ENCODE data around the gene PIK3C2G. TPM values are rescaled to one million over a fixed set of nuclear protein-coding genes. Genes with fewer than 3 reads are reported as not detected.

Gene PIK3C2G
- total RNA-seq, 2 donors from 2014 or later = 0.57 to 0.69 TPM

- Histone ChIP-seq H3K4me3 (no peak overlapping the region), H3K4me1 (no peaks in the 10 kb centered on the region), H3K9me3 (no peaks in the 10 kb centered on the region), H3K9ac (ENCODE audit: low read depth in 2 of 2, low read length in 2 of 2) (no peak overlapping the region), H3K36me3 (no peaks in the 10 kb centered on the region), H3K27ac (no peak overlapping the region), H3K27me3 (no peaks in the 10 kb centered on the region)
- intact Hi-C loops (cut with DNase I) = no loop called here
- no peak for DNase-seq
- TF ChIP-seq CTCF (IDR thresholded peaks at IDR 0.05) = no peak
Measured at GRCh38 chr12:18262514-18262913, 1.2 kb downstream of the PIK3C2G start.

GRCh38 chr12:18264581-18265075 lies 3.3 kb downstream of the PIK3C2G start:
- no peak overlapping the region for H3K4me3 ChIP-seq
- no peaks in the 10 kb centered on the region for H3K36me3 ChIP-seq
- no peak for DNase-seq
- intact Hi-C loops (cut with DNase I) = no loop called here
- no peaks in the 10 kb centered on the region for H3K27me3 ChIP-seq
- no peaks in the 10 kb centered on the region for H3K4me1 ChIP-seq
- no peak overlapping the region for H3K27ac ChIP-seq
- TF ChIP-seq CTCF (IDR thresholded peaks at IDR 0.05) = no peak
- H3K9me3 ChIP-seq = no peaks in the 10 kb centered on the region
- no peak overlapping the region for H3K9ac ChIP-seq (ENCODE audit: low read depth in 2 of 2, low read length in 2 of 2)

GRCh38 chr12:18267427-18268099 lies 6.2 kb downstream of the PIK3C2G start:
- H3K4me3 ChIP-seq = no peak overlapping the region
- H3K27ac ChIP-seq = no peak overlapping the region
- H3K9me3 ChIP-seq = no peaks in the 10 kb centered on the region
- TF ChIP-seq CTCF (IDR thresholded peaks at IDR 0.05) = no peak
- H3K9ac ChIP-seq (ENCODE audit: low read depth in 2 of 2, low read length in 2 of 2) = no peak overlapping the region
- intact Hi-C loops (cut with DNase I) = no loop called here
- H3K27me3 ChIP-seq = no peaks in the 10 kb centered on the region
- no peaks in the 10 kb centered on the region for H3K36me3 ChIP-seq
- no peaks in the 10 kb centered on the region for H3K4me1 ChIP-seq
- DNase-seq = no peak

- Histone ChIP-seq H3K4me3 (no peak overlapping the region), H3K36me3 (no peaks in the 10 kb centered on the region), H3K27ac (no peak overlapping the region), H3K27me3 (no peaks in the 10 kb centered on the region), H3K9me3 (no peaks in the 10 kb centered on the region), H3K4me1 (no peaks in the 10 kb centered on the region), H3K9ac (ENCODE audit: low read depth in 2 of 2, low read length in 2 of 2) (no peak overlapping the region)
- intact Hi-C loops (cut with DNase I) = no loop called here
- no peak for DNase-seq
- TF ChIP-seq CTCF (IDR thresholded peaks at IDR 0.05) = no peak
Measured at GRCh38 chr12:18270958-18271460, 9.7 kb downstream of the PIK3C2G start.

GRCh38 chr12:18275981-18276380 lies 14.7 kb downstream of the PIK3C2G start:
- intact Hi-C loops (cut with DNase I) = no loop called here
- no peak for DNase-seq
- no peak overlapping the region for H3K9ac ChIP-seq (ENCODE audit: low read depth in 2 of 2, low read length in 2 of 2)
- no peaks in the 10 kb centered on the region for H3K27me3 ChIP-seq
- no peak overlapping the region for H3K27ac ChIP-seq
- no peak for TF ChIP-seq CTCF (IDR thresholded peaks at IDR 0.05)
- H3K36me3 ChIP-seq = no peaks in the 10 kb centered on the region
- no peak overlapping the region for H3K4me3 ChIP-seq
- no peaks in the 10 kb centered on the region for H3K4me1 ChIP-seq
- H3K9me3 ChIP-seq = no peaks in the 10 kb centered on the region
